ENCODE data around the gene TBC1D16. TPM values are rescaled to one million over a fixed set of nuclear protein-coding genes. Genes with fewer than 3 reads are reported as not detected.
A peak's percentile ranks its signal among the peaks of the same experiment; 100 is the strongest.

Gene TBC1D16
- total RNA-seq, 1 experiment from 2014 or later, result 85.8 TPM

GRCh38 chr17:79923974-79924638 lies 111.6 kb downstream of the TBC1D16 start:
- no peak overlapping the region for H2AFZ ChIP-seq (ENCODE audit: low read length)
- peaks cover 27% of the 10 kb centered on the region for H3K27me3 Mint-ChIP-seq (ENCODE audit: low read depth)
- H3K18ac ChIP-seq (ENCODE audit: insufficient read length, low read depth, low read length), result no peak overlapping the region
- no peaks in the 10 kb centered on the region for H4K20me1 ChIP-seq (ENCODE audit: control insufficient read depth, insufficient read depth, insufficient read length)
- H3K4me2 ChIP-seq (ENCODE audit: insufficient read depth, insufficient read length, low read length), result no peak overlapping the region
- no CpG with 5 or more reads among the region's 16 CpGs for WGBS (ENCODE audit: extremely low coverage, insufficient read length, low lambda C conversion rate)
- H3K4ac ChIP-seq (ENCODE audit: low read depth, low read length), result no peak overlapping the region
- no peaks in the 10 kb centered on the region for H3K4me1 ChIP-seq (ENCODE audit: insufficient read depth, low read length)
- no peaks in the 10 kb centered on the region for H3K9me3 ChIP-seq (ENCODE audit: control insufficient read depth, low read depth, low read length)
- H3K23me2 ChIP-seq (ENCODE audit: insufficient read length, low read depth, low read length, poor library complexity, severe bottlenecking), result no peaks in the 10 kb centered on the region
- no peak overlapping the region for H2BK12ac ChIP-seq (ENCODE audit: insufficient read length, low read depth, low read length)
- no peak overlapping the region for H3K23ac ChIP-seq (ENCODE audit: insufficient read length, low read depth, low read length)
- H3K56ac ChIP-seq (ENCODE audit: insufficient read length, low read depth, low read length), result no peak overlapping the region
- no peaks in the 10 kb centered on the region for H3K36me3 Mint-ChIP-seq (ENCODE audit: insufficient read depth in 1 of 3, low read depth in 3 of 3)
- no peak overlapping the region for H4K8ac ChIP-seq (replicated peaks; ENCODE audit: insufficient read length, low read depth, low read length)
- no peaks in the 10 kb centered on the region; a peak in 1 of 5 replicates for H3K9me3 Mint-ChIP-seq
- H2BK5ac ChIP-seq (ENCODE audit: insufficient read length, low read length), result no peak overlapping the region
- H4K5ac ChIP-seq (ENCODE audit: insufficient read length, low read depth, low read length), result no peak overlapping the region
- no peak overlapping the region for H2BK20ac ChIP-seq (ENCODE audit: low read depth, low read length, poor library complexity, severe bottlenecking)
- H2BK15ac ChIP-seq (ENCODE audit: low read depth, low read length), result no peak overlapping the region
- peaks cover 12 to 32% of the 10 kb centered on the region in 2 experiments for H3K4me1 Mint-ChIP-seq
- H2AK5ac ChIP-seq (ENCODE audit: insufficient read length, low read length), result no peak overlapping the region
- H3K79me1 ChIP-seq (ENCODE audit: insufficient read depth, low read depth, low read length, poor library complexity, severe bottlenecking), result no peaks in the 10 kb centered on the region
- no peak overlapping the region for H3K27ac ChIP-seq (ENCODE audit: insufficient read length, low read depth, low read length)
- H3K79me2 ChIP-seq (ENCODE audit: insufficient read depth, low read length), result no peaks in the 10 kb centered on the region
- no peak overlapping the region for H3K14ac ChIP-seq (ENCODE audit: insufficient read depth, low read length)
- peak; percentile 95 for TF ChIP-seq CTCF (conservative IDR thresholded peaks at IDR 0.05)
- no peak overlapping the region for H3K9ac ChIP-seq (ENCODE audit: extremely low read depth, insufficient read length, low read length)
- peak; percentile 94 for DNase-seq
- no peak overlapping the region for H3T11ph ChIP-seq (ENCODE audit: low read length)
- no peak overlapping the region for H4K91ac ChIP-seq (ENCODE audit: insufficient read length, low read depth, low read length)
- H3K27me3 ChIP-seq (ENCODE audit: insufficient read depth, low read length), result no peaks in the 10 kb centered on the region
- H3K27ac Mint-ChIP-seq, result no peak overlapping the region
- no peak overlapping the region for H3K4me3 Mint-ChIP-seq
- no peak overlapping the region for H2BK120ac ChIP-seq (ENCODE audit: low read depth, low read length, poor library complexity, severe bottlenecking)
